Jurkat, Clone E6-1 (cell line): ENCODE data around the gene OR2F1. TPM values are rescaled to one million over a fixed set of nuclear protein-coding genes. Genes with fewer than 3 reads are reported as not detected.

Experiments
- DNase-seq: peaks from one replicate; pipeline ENCODE4 v3.0.0-alpha.2; 2011; ENCODE audit warnings: low read depth, low spot score
- H3K4me3 ChIP-seq: 2 replicates; pipeline ENCODE4 v1.5.1; 2011; ENCODE audit warnings: mild to moderate bottlenecking, low read length, control low read depth, moderate library complexity
- polyA plus RNA-seq: library from polyadenylated mRNA; unstranded; fragments of >200 nt; gene quantifications from one replicate; pipeline ENCODE4 v1.2.1, GENCODE V29; 2012; ENCODE audit warnings: missing spikeins; ENCODE audit not compliant: insufficient read length, insufficient read depth

OR2F1 gene, protein sequence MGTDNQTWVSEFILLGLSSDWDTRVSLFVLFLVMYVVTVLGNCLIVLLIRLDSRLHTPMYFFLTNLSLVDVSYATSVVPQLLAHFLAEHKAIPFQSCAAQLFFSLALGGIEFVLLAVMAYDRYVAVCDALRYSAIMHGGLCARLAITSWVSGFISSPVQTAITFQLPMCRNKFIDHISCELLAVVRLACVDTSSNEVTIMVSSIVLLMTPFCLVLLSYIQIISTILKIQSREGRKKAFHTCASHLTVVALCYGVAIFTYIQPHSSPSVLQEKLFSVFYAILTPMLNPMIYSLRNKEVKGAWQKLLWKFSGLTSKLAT
- not detected for polyA plus RNA-seq

DNA sequence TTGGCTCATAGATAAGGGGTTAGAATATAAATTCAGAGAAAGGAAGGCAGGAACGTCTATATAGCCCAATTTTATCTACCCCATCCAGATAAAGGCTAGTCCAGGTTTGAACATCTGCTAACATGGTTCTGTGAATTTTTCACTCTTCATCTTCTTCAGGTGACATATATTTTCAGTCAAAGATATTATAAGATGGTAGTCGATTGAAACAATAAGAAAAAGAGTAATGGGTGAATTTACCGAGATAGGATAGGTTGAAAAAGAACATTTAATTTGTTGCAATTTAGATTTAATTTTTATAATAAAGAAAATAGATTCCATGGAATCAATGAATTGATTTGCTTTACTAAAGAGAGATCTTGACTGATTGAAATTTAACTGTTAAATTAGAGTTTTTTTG lies at the start of gene OR2F1:
TSS of gene OR2F1 (plus strand) at position 301 of the 400 bp plus-strand sequence. CDS start 5,127 bp downstream, outside the sequence.
- H3K4me3 ChIP-seq, result no peak within 1 kb of the TSS
- DNase-seq, result no peak

DNA sequence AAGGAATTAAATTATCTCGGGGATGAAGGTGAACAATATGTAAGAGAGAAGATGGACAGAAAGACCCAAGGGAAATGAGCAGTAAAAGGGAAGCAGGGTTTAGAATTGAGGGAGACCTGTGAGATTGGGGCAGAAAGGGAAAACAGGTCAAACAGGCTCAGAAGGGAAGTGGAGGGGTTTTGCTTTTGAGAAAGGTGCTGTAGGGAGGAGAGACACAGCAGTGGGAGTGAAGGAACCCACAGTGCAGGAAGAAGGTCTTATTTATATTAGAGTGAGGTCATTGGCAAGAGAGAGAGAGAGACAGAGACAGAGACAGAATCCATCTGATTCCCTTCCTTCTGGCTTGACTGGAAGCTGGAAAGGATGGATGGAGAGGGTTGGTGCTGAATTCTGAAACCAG lies 49.1 kb upstream of the OR2F1 start:
- DNase-seq, result no peak

DNA sequence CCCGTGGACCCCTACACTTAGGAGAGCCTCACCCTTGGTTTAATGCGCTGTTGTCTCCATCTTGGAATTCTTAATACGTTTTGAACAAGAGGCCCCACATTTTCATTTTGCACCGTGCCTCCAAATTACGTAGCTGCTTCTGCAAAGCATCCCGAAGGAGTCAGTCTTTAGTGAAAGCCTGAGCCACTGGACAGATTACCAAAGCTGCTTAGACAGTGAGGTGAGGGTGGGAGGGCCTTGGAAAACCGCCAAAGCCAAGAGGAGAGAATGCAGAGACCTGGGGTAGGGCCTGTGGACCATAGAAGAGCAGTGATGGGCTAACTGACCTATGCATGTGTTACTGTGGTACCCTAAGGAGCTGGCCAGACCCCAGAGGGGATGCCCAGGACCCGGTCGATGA lies 48.5 kb upstream of the OR2F1 start:
- DNase-seq, result no peak
- no peak overlapping the region for H3K4me3 ChIP-seq

More for the DNA sequence above, 49.1 kb upstream of the OR2F1 start:
- no peak overlapping the region for H3K4me3 ChIP-seq

DNA sequence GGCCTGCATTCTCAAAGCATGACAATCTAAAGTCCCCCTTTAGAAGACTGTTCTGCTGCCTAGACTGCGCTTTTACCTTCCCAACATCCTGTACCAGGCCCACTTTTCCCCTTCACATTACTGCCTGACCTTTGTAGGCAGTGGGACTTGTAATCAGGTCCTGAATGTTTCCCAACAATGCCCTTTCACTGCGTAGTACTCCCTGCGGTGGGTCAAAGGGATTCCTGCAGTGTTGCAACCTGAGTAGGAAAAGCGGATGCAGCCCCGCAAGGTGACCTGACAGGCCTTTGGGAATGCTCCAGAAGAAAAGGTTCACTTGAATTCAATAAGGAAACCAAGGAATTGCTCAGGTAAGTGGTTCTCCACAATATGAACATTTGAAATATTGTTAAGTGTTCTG lies 47.7 kb upstream of the OR2F1 start:
- DNase-seq, result no peak
- H3K4me3 ChIP-seq, result no peak overlapping the region

DNA sequence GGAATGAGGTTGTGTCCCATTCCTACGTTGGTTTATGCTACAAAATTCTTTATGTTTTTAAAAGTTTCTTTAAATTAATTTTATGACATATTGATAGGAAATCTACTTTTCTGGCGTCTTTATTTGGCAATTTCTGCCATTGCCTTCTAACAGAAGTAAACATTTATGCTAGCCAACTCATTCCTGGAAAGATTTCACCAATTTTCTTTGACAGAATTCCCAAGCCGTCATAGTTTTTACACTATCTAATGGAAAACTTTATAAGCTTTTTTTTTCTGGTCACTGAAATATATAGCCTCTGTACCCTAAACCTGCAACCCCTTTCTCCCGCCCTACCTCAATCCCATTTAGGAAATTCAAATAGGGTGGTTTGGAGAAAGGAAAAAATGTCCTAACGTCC lies 46.5 kb upstream of the OR2F1 start:
- no peak for DNase-seq
- H3K4me3 ChIP-seq, result no peak overlapping the region

DNA sequence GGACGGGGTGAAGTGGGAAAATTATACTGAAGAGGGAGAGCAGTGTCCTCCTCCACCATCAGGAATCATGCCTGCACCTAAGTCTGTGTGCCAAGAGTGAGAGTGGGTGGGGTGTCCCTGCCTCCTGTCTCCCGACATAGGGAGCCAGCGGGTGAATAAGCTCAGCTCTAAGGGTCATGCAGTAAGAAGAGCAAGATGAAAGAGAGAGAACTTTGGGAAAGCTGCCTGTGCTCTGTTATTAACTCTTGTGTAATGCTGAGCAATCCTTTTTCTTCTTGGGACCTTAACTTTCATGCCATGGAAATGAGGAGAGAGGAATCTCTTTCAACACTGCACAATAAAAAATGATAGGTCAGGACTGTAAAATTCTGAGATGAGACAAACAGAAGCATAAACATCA lies 44.8 kb upstream of the OR2F1 start:
- no peak for DNase-seq
- no peak overlapping the region for H3K4me3 ChIP-seq

DNA sequence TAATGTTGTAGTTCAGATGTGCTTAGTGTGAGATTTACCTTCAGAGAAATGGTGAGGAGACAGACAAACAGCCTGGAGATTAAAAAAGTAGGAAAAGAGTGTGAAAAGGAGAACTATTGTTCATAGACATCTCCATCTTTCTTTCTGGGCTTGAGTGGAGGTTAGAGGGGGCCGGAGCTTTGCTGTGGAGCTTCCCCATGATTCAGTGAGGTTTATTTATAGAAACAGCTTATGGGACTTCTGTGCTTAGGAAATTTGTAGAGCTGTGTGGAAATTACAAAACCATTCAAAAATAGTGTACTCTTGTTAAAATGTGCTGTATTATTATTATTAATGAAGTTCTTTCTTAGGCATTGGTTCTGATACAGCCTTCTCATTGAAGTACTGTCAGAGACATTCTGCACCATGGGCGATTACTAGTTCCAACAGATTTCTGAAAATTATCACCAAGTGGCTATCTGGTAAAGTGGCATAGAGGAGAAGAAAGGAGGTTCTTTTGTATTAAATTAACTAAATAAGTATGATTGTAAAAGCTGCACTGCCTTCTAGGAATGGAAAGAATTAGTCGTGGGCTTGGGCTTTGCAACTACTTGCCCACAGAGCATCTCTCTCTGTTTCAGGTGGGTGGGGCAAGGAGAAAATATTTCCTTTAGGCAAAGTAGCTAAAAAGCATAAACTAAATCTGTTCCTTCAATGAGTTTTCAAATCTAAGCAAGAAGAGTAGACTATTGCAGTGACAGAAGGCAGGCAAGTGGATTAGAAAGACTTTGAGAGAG lies 44.0 kb upstream of the OR2F1 start:
- DNase-seq, result no peak
- no peak overlapping the region for H3K4me3 ChIP-seq

DNA sequence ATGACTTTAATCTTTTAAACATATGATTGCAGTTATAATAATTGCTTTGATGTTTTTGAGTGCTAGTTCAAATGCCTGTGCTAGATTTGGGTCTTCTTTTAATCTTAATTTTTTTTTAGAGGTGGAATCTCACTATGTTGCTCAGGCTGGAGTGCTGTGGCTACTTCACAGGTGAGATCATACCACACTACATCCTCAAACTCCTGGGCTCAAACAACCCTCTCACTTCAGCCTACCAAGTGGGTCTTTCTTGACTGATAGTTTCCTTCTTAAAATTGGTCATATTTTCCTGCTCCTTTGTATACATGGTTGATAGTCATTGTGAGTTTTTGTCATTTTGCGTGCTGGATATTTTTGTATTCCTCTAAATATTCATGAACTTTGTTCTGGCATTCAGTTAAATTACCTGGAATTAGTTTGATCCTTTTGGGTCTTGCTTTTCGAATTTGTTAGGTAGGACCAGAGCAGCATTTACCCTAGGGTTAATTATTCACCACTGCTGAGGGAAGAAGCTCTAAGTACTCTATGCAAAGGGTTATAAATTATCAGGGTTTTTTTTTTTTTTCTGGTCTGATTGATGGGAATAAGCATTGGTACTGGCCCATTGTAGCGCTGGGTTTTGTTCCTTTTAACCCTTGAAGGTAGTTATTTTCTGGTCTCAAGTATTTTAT lies 40.6 kb upstream of the OR2F1 start:
- DNase-seq, result no peak
- no peak overlapping the region for H3K4me3 ChIP-seq

DNA sequence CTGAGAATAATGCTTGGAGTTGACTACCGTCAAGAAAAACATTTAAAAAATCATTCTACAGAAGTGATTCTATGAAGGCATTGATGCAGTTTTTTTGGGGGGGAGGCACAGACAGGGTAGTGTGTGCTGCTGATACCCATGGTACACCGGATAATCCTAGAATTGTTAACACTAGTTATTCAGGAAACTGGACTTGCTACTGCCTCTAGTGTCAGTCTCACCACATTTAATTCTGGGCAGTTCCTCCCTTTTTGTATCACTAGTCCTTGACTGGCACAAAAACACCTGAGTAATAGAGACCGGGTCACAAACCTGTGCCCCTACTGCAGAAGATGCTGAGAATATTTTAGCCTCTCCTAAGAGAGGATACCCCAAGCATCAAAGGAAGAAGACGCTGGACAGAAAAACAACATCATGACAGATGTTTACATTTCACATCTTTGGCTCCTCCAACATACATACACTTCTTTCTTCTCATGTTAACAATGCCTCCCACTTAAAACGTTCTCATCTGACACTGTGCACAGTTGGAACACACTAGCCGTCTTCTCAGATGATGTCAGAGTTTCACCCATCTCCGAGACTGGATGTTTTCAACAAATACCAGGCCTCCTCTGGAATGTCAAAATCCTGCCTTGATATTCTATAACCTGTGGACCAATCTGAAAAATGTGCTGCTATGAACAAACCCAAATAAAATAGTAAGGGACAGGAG lies 39.5 kb upstream of the OR2F1 start:
- no peak for DNase-seq

DNA sequence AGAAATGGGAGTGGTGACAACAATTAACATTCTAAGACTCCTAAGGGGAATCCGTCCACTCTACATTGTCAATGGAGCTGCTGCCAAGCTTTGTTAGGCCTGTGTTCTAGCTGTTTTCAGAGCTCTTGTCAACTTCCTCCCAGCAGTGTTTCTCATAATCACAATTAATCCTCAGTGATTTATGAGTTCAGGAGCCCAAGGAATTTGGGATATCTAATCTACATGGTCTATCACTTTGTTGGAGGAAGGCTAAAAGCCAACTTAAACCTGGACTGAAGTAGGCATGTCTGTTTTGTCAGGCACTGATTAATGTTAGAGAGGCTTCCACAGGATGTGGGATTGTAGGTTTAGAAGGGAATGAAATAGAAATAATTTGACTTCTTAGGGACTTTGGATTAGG lies 29.8 kb upstream of the OR2F1 start:
- DNase-seq, result no peak
- H3K4me3 ChIP-seq, result no peak overlapping the region

More for the DNA sequence above, 39.5 kb upstream of the OR2F1 start:
- no peak overlapping the region for H3K4me3 ChIP-seq

DNA sequence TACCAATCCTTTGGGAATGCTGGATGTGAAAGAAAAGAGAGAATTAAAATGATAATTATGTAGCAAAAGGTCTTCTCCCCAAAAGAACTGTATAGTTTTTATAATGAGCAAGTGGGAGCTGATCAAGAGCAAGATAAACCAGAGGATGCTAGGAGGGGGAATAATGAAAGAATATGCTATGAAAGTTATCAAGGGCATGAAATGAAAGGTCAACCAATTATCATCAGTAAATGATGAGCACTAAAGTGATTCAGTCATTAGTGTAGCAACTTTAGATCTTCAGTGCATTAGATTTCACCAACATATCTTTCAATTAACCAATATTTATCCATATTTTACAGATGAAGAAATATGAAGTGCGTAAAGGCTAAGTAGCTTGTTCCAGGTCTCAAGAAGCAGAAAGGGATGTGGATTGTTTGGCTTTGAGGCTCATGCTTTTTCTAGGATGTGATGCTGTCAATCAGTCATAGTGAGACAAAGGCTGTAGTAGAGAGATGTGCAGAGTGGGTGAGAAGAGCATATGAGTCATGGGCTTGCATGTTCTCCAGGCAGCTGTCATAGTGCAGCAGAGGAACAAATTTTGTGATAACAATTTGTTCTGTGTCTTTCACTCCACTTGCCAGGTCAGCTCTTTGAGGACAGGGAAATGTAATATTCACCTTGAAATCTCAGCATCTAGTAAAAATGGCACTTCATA lies 25.3 kb upstream of the OR2F1 start:
- H3K4me3 ChIP-seq, result no peak overlapping the region
- DNase-seq, result no peak

DNA sequence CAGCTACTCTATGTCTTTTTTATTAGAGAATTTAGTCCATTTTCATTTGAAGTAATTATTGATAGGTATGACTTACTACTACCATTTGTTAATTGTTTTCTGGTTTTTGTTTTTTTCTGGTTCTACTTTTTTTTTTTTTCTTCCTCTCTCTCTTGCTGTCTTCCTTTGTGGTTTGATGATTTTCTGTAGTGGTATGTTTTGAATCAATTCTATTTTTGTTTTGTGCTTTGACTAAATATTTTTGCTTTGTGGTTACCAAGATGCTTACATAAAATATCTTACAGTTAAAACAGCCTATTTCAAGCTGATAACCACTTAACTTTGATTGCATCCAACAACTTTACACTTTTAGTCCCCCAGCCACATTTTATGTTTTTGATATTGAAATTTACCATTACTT lies 22.9 kb upstream of the OR2F1 start:
- no peak overlapping the region for H3K4me3 ChIP-seq
- DNase-seq, result no peak

DNA sequence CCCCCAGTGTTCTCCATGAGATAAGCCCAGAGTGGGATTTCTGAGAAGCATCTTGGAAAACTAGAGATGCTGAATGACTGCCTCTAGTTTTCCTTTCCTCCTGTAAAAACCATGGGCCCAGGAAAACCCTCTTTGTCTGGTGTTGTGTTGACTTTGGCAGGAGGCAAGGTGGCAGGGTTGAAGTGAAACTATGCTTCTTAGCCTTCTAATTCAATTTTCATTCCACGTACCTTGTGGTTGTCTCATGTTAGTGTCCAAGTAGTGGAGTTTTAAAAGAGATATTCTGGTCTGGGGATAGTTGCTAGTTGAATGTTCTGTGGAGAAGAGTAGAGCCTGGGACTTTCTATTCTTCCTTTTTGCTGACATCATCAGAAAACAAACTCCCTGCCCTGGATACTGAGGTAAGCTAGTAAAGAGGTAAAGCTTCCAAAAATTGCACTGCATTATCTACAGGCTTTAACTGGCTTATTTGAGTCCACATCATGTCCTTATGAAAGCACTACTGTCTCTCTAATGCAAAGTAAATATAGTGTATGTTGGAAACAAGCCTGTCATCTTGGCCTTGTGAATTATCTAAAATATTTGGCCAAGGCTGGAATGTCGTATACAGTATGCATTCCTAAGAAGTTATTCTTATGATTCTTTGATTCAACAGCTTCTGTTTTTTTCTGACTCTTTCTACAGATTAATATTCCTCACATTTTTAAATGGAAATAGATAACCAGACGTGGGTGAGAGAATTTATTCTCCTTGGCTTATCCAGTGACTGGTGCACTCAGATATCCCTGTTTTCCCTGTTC lies 19.9 kb upstream of the OR2F1 start, which contains the start of gene OR2F2:
TSS of gene OR2F2 (plus strand) at position 708 of the 800 bp plus-strand sequence. CDS start at position 708, 0 bp downstream.
- H3K4me3 ChIP-seq, result no peak within 1 kb of the TSS
- no peak for DNase-seq

DNA sequence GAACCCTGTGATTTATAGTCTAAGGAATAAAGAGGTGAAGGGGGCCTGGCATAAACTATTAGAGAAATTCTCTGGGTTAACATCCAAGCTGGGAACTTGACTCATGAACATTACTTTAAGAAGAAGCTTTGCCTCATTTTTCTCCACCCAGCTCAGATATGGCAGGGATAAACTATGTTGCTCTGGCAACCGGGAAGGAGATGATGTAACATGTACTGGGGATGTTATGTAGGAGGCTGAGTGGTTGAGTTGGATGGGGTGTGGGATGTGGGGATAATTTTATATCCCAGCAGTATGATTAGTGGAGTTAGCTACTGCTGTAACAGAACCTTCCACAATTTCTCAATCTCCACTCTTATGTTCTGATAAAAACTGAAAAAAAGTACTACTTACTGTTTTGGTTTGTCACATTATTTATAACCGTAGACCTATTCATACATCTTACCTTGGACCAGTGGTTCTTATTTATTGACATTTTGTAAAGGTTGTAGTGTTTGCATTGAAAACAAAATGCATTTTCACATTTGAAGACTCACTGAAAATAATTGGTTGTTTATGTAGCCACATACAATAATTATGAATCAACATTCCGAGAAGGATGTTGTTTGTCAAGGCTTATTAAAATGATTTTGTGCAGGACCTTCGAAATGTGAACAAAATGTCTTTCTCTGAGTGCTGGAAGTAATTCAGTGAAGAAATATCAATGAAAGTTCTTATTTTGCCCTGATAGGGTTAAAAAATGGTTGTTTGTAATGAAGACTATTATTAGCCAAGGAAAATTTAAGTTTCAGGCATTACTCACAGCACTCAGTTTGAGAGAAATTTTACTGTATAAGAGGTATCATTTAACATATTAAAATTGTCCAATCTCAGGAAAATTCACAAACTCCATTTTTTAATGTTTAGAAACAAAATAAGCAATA lies 18.3 kb upstream of the OR2F1 start:
- DNase-seq, result no peak

DNA sequence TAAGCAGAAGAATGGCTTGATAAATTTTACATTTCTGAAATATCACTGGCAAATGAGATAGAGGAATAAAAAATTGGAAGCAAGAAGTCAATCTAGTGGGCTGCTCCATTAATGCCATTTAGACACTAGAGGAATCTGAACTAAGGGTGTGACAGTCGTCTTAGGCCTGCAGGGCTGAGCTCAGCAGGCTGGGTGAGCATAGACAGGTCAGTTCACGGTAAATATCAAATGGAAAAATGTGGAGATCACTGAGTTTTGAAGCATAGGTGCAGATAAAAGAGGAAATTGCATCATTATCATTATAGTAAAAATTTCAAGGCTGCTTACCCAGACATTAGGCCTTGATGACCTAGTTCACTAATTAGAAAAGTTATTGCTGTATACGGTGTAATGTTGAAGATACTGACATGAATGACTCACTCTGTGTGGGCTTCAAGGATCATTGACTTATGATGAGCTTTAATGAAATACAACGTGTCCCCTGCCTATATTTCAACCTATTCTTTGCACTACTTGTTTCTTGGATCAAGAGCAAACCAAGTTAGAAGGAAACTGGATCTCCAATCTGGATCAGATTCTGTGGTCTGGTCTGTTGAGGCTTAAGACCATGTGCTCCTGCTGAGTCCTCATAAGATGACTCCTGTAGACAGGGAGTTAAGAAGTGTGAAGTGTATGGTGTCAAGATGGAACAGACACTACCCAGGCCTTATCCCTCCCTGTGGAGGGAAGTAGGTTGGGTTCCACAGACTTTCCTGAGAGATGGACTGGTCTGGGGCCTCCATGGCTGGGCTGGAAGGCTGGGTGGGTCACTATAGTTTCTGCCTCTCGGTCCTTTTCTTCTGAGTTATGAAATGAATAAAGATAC lies 16.0 kb upstream of the OR2F1 start:
- no peak for DNase-seq
- no peak overlapping the region for H3K4me3 ChIP-seq

More for the DNA sequence above, 18.3 kb upstream of the OR2F1 start:
- no peak overlapping the region for H3K4me3 ChIP-seq

DNA sequence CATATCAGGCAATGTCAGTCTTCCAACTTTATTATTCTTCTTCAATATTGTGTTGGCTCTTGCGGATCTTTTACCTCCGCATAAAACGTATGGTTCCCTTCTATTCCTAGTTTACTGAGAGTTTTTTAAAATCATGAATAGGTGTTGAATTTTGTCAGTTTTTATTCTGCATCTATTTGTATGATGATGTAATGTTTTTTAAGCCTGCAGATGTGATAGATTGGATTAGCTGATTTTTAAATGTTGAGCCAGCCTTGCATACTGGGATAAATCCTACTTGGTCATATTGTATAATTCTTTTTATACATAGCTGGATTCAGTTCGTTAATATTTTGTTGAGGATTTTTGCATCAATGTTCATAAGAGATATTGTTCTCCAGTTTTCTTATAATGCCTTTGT lies 9.2 kb upstream of the OR2F1 start:
- H3K4me3 ChIP-seq, result no peak overlapping the region
- no peak for DNase-seq
